ENCODE data around the gene SLC25A52.

SLC25A52 gene

DNA sequence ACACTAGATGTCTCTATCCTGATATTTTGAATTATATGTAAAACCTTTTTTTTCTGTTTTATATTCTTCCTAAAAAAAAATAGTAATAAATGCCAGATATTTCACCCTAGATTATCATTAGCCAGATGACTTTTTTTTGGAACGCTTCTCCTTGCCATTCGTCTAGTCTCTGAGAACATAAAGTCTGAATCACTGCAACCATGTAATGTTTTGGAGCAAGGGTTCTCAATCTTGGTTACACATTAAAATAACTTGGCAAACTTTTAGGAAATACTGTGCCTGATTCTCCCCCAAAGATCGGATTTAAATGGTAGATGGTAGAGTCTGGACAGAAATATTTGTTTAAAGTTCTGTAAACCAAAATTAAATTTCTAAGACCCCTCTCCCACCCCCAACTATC lies 21.0 kb downstream of the SLC25A52 start:
- no peaks in the 10 kb centered on the region for H3K9me3 ChIP-seq (ENCODE audit: insufficient read depth, low read length, severe bottlenecking)
- TF ChIP-seq EZH2 (IDR thresholded peaks at IDR 0.05; ENCODE audit: borderline replicate concordance, low read depth, low read length, severe bottlenecking) = no peak
- no peak for TF ChIP-seq CTCF (IDR thresholded peaks at IDR 0.05; ENCODE audit: borderline replicate concordance, extremely low read depth, low read length, poor library complexity, severe bottlenecking)
- H3K4me2 ChIP-seq (ENCODE audit: insufficient read depth, low read length) = no peak overlapping the region
- H3K4me3 ChIP-seq (ENCODE audit: low read depth in 1 of 2, low read length in 2 of 2) = no peak overlapping the region
- H2AFZ ChIP-seq (ENCODE audit: low read depth, low read length) = no peak overlapping the region
- no peaks in the 10 kb centered on the region for H3K4me1 ChIP-seq (ENCODE audit: insufficient read depth, low read length)
- H3K27ac ChIP-seq (ENCODE audit: low read length) = no peak overlapping the region
- no peaks in the 10 kb centered on the region for H4K20me1 ChIP-seq (ENCODE audit: insufficient read depth, low read length)
- no peak for DNase-seq
- no peak overlapping the region for H3K9ac ChIP-seq (ENCODE audit: low read depth, low read length)
- H3K36me3 ChIP-seq (ENCODE audit: insufficient read depth, low read length) = no peaks in the 10 kb centered on the region
- H3K79me2 ChIP-seq (ENCODE audit: insufficient read depth, low read length) = no peaks in the 10 kb centered on the region
- ATAC-seq (ENCODE audit: insufficient read depth, low read depth) = no peak
- no peaks in the 10 kb centered on the region for H3K27me3 ChIP-seq (ENCODE audit: insufficient read depth, low read length, poor library complexity)

- Histone ChIP-seq H3K9ac (ENCODE audit: low read depth, low read length) (no peak overlapping the region), H3K27ac (ENCODE audit: low read length) (no peak overlapping the region), H3K36me3 (ENCODE audit: insufficient read depth, low read length) (no peaks in the 10 kb centered on the region), H3K4me3 (ENCODE audit: low read depth in 1 of 2, low read length in 2 of 2) (no peak overlapping the region), H3K79me2 (ENCODE audit: insufficient read depth, low read length) (no peaks in the 10 kb centered on the region), H3K9me3 (ENCODE audit: insufficient read depth, low read length, severe bottlenecking) (no peaks in the 10 kb centered on the region), H3K27me3 (ENCODE audit: insufficient read depth, low read length, poor library complexity) (no peaks in the 10 kb centered on the region), H2AFZ (ENCODE audit: low read depth, low read length) (no peak overlapping the region), H3K4me1 (ENCODE audit: insufficient read depth, low read length) (no peaks in the 10 kb centered on the region), H4K20me1 (ENCODE audit: insufficient read depth, low read length) (no peaks in the 10 kb centered on the region), H3K4me2 (ENCODE audit: insufficient read depth, low read length) (no peak overlapping the region)
- TF ChIP-seq EZH2 (IDR thresholded peaks at IDR 0.05; ENCODE audit: borderline replicate concordance, low read depth, low read length, severe bottlenecking) (no peak), CTCF (IDR thresholded peaks at IDR 0.05; ENCODE audit: borderline replicate concordance, extremely low read depth, low read length, poor library complexity, severe bottlenecking) (no peak)
- DNase-seq = no peak
- ATAC-seq (ENCODE audit: insufficient read depth, low read depth) = no peak
These were observed 21.9 kb downstream of the SLC25A52 start for GRCh38 chr18:31738460-31739407.

- no peaks in the 10 kb centered on the region for H3K79me2 ChIP-seq (ENCODE audit: insufficient read depth, low read length)
- H3K4me3 ChIP-seq (ENCODE audit: low read depth in 1 of 2, low read length in 2 of 2) = no peak overlapping the region
- H3K4me2 ChIP-seq (ENCODE audit: insufficient read depth, low read length) = no peak overlapping the region
- H2AFZ ChIP-seq (ENCODE audit: low read depth, low read length) = no peak overlapping the region
- no peaks in the 10 kb centered on the region for H3K27me3 ChIP-seq (ENCODE audit: insufficient read depth, low read length, poor library complexity)
- H3K9me3 ChIP-seq (ENCODE audit: insufficient read depth, low read length, severe bottlenecking) = no peaks in the 10 kb centered on the region
- H4K20me1 ChIP-seq (ENCODE audit: insufficient read depth, low read length) = no peaks in the 10 kb centered on the region
- TF ChIP-seq EZH2 (IDR thresholded peaks at IDR 0.05; ENCODE audit: borderline replicate concordance, low read depth, low read length, severe bottlenecking) (no peak), CTCF (IDR thresholded peaks at IDR 0.05; ENCODE audit: borderline replicate concordance, extremely low read depth, low read length, poor library complexity, severe bottlenecking) (no peak)
- H3K9ac ChIP-seq (ENCODE audit: low read depth, low read length) = no peak overlapping the region
- no peak overlapping the region for H3K27ac ChIP-seq (ENCODE audit: low read length)
- DNase-seq (no peak), ATAC-seq (ENCODE audit: insufficient read depth, low read depth) (no peak)
- no peaks in the 10 kb centered on the region for H3K4me1 ChIP-seq (ENCODE audit: insufficient read depth, low read length)
- H3K36me3 ChIP-seq (ENCODE audit: insufficient read depth, low read length) = no peaks in the 10 kb centered on the region
These were observed 24.1 kb downstream of the SLC25A52 start for GRCh38 chr18:31736630-31737029.

All from DND-41 (cell line).